MM.1S (cell line): ENCODE data around the gene PLEKHH3.

Experiments used
- DNase-seq: peaks from one replicate; pipeline ENCODE4 v3.0.0-alpha.2; 2015
- H2AFZ ChIP-seq: fragments of 300-600 bp; sonication (generic); 2 replicates; pipeline ENCODE4 v1.6.0; 2016; ENCODE audit warnings: antibody characterized with exemption, low read length
- H3F3A ChIP-seq: fragments of 300-600 bp; sonication (generic); 2 replicates; pipeline ENCODE4 v1.6.1; 2016; ENCODE audit warnings: mild to moderate bottlenecking, antibody characterized with exemption, low read length, moderate library complexity, mixed read lengths; ENCODE audit not compliant: insufficient read depth
- H3K27ac ChIP-seq: fragments of 300-600 bp; sonication (generic); 2 replicates; pipeline ENCODE4 v1.5.1; 2016; ENCODE audit warnings: mild to moderate bottlenecking, low read length
- H3K27me3 ChIP-seq: fragments of 300-600 bp; sonication (generic); replicated peaks from 2 replicates; pipeline ENCODE4 v1.6.0; 2016; ENCODE audit warnings: low read length; ENCODE audit not compliant: insufficient read depth
- H3K36me3 ChIP-seq: fragments of 300-600 bp; sonication (generic); replicated peaks from 2 replicates; pipeline ENCODE4 v1.6.1; 2016; ENCODE audit warnings: mild to moderate bottlenecking, low read length, mixed read lengths; ENCODE audit not compliant: insufficient read depth
- H3K4me1 ChIP-seq: fragments of 300-600 bp; sonication (generic); 2 replicates; pipeline ENCODE4 v1.6.1; 2016; ENCODE audit warnings: low read length, mixed read lengths
- H3K4me2 ChIP-seq: fragments of 300-600 bp; sonication (generic); 2 replicates; pipeline ENCODE4 v1.6.0; 2016; ENCODE audit warnings: low read depth, low read length
- H3K4me3 ChIP-seq: fragments of 300-600 bp; sonication (generic); 2 replicates; pipeline ENCODE4 v1.5.1; 2016; ENCODE audit warnings: low read length, mixed read lengths
- H3K79me2 ChIP-seq: fragments of 300-600 bp; sonication (generic); 2 replicates; pipeline ENCODE4 v1.6.1; 2016; ENCODE audit warnings: mixed run types, low read length, mixed read lengths
- H3K9ac ChIP-seq: fragments of 300-600 bp; sonication (generic); 2 replicates; pipeline ENCODE4 v1.6.1; 2016; ENCODE audit warnings: low read length, mixed read lengths
- H3K9me2 ChIP-seq: fragments of 300-600 bp; sonication (generic); replicated peaks from 2 replicates; pipeline ENCODE4 v1.6.1; 2016; ENCODE audit warnings: mild to moderate bottlenecking, low read length, mixed read lengths; ENCODE audit not compliant: insufficient read depth
- H3K9me3 ChIP-seq: fragments of 300-600 bp; sonication (generic); replicated peaks from 2 replicates; pipeline ENCODE4 v1.6.1; 2016; ENCODE audit warnings: mild to moderate bottlenecking, low read length, mixed read lengths; ENCODE audit not compliant: insufficient read depth
- H4K20me1 ChIP-seq: fragments of 300-600 bp; sonication (generic); 2 replicates; pipeline ENCODE4 v1.6.1; 2016; ENCODE audit warnings: mild to moderate bottlenecking, low read length, moderate library complexity, mixed read lengths; ENCODE audit not compliant: insufficient read depth
- EZH2 ChIP-seq: fragments of 300-600 bp; sonication (generic); optimal IDR thresholded peaks from 2 replicates; pipeline ENCODE3; 2017; ENCODE audit warnings: low read depth, mild to moderate bottlenecking, antibody characterized with exemption, low read length, mixed read lengths
- EZH2phosphoT487 ChIP-seq: fragments of 300-600 bp; sonication (generic); IDR thresholded peaks from 2 replicates; pipeline ENCODE4 v1.6.1; 2018; ENCODE audit warnings: antibody characterized with exemption, low read length
- TF ChIP-seq, protein P1 (sequence below): fragments of 300-600 bp; sonication (generic); IDR thresholded peaks from 2 replicates; pipeline ENCODE4 v1.5.1; 2016; ENCODE audit warnings: antibody characterized with exemption, low read length, mixed read lengths

Gene PLEKHH3

DNA sequence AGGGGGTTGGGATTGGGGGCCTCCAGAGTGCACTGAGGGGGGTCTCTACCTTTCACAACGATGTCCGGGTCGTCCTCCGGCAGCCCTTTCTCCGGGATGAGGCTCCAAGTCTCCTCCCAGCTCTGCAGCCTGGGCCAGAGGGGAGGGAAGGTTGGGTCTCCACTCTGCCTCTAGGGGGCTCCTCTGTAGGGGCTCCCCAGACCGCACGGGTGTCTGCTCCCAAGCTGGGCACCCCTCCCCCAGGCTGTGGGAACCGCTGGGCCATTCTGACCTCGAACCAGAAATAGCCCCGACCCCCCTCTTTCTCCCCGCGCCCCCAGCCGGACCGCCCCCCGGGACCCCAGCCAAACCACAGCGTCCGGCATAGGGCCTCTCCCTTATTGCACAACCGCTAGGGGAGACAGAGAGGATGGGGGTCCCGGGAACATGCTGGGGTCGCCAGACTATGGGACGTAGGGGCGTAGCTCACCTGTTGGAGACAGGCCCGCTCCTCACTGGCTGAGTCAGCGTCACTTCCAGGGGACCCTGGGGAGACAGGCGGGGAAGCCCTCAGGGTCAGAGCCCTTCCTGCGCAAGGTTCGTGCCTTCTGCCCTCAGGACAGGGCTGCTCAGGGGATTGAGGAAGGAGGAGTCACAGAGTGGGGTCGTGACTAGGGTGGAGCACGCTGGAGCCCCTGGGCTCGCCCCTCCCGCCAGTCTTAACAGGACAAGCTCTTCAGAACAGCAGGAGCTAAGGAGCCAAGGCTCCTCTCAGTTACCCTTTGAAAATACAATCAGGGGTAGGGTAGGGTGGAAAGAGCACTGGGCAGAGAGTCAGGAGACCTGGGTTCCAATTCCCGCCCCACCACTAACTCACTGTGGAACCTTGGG, 2.7 kb downstream of the PLEKHH3 start:
- Histone ChIP-seq H3K79me2 (peaks cover 78% of the 10 kb centered on the region), H3K27me3 (no peaks in the 10 kb centered on the region), H3K9me3 (no peaks in the 10 kb centered on the region), H3K4me2 (peak overlapping the region; percentile 94), H3K4me3 (peak overlapping the region; percentile 100; the same call in 1 of the 2 replicates), H3K9ac (peak overlapping the region; percentile 92; the same call in 1 of the 2 replicates), H3K9me2 (no peaks in the 10 kb centered on the region), H3F3A (peaks cover 13% of the 10 kb centered on the region), H3K4me1 (0 out of 2 replicates have a peak, but pooled peaks cover 6% of the 10 kb centered on the region), H3K36me3 (peaks cover 15% of the 10 kb centered on the region), H2AFZ (no peak overlapping the region), H4K20me1 (no peaks in the 10 kb centered on the region), H3K27ac (no peak overlapping the region)
- no peak for DNase-seq
- TF ChIP-seq, protein P1, sequence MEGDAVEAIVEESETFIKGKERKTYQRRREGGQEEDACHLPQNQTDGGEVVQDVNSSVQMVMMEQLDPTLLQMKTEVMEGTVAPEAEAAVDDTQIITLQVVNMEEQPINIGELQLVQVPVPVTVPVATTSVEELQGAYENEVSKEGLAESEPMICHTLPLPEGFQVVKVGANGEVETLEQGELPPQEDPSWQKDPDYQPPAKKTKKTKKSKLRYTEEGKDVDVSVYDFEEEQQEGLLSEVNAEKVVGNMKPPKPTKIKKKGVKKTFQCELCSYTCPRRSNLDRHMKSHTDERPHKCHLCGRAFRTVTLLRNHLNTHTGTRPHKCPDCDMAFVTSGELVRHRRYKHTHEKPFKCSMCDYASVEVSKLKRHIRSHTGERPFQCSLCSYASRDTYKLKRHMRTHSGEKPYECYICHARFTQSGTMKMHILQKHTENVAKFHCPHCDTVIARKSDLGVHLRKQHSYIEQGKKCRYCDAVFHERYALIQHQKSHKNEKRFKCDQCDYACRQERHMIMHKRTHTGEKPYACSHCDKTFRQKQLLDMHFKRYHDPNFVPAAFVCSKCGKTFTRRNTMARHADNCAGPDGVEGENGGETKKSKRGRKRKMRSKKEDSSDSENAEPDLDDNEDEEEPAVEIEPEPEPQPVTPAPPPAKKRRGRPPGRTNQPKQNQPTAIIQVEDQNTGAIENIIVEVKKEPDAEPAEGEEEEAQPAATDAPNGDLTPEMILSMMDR, result peak; percentile 27
- TF ChIP-seq EZH2phosphoT487, result no peak

DNA sequence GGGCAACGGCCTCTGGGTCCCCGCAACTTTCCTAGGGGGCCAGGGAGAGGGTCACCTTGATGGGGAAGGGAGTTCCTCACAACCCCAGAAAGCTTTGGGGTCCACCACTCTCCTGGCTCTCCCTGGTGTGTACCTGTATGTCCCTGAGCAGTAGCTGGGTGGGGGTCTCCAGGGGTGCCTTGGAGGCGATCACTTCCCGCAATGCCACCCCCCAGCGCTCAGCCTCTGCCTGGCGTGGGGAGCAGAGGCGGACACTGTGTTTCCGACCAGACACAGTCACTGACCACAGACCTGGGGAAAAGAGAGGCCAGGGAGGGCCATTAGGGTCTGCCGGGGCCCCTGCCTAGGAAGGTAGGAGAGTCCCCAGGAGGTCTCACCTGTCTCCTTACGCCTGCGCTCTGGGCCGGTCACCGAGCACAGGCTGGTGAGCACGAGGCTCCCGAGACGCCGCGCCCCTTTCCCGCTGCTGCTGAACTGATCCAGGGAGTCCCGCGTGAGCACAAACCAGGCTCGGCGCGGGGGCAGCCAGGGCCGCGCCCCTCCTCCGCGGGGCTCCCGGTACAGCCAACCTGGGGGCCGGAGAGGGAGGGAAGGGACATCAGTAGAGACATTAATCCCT, 3.4 kb downstream of the PLEKHH3 start:
- Histone ChIP-seq H3K4me1 (0 out of 2 replicates have a peak, but pooled peaks cover 6% of the 10 kb centered on the region), H4K20me1 (no peaks in the 10 kb centered on the region), H3K9me3 (no peaks in the 10 kb centered on the region), H3K79me2 (peaks cover 78% of the 10 kb centered on the region), H3K27ac (no peak overlapping the region), H3F3A (peaks cover 7% of the 10 kb centered on the region), H3K4me2 (no peak overlapping the region), H3K36me3 (peaks cover 16% of the 10 kb centered on the region), H3K9me2 (no peaks in the 10 kb centered on the region), H3K4me3 (no peak overlapping the region), H3K9ac (no peak overlapping the region), H3K27me3 (no peaks in the 10 kb centered on the region), H2AFZ (no peak overlapping the region)
- TF ChIP-seq, protein P1, result no peak
- TF ChIP-seq EZH2, result no peak
- TF ChIP-seq EZH2phosphoT487, result no peak
- DNase-seq, result no peak

DNA sequence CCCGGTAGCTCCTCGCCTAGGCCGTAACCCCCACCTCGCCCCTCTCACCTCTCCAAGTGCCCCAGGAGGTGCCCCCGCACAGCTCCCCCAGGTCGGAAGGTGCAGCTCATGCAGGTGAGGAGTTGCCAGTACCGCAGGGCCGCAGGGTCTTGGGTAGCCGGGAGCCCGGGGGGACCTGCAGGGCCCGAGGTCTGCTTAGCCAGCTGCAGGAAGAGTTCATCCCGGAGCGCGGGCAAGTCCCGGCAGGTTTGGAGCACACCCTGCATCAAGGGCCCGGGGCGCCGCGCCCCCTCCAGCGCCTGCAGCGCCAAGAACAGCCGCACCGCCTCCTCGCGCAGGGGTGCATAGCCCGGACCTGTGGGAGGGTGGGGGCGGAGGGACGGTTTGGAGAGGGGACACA, 4.8 kb downstream of the PLEKHH3 start:
- Histone ChIP-seq H3K27me3 (no peaks in the 10 kb centered on the region), H3K4me1 (0 out of 2 replicates have a peak, but pooled peaks cover 6% of the 10 kb centered on the region), H3K4me2 (no peak overlapping the region), H3K36me3 (peaks cover 16% of the 10 kb centered on the region), H3K79me2 (peaks cover 72% of the 10 kb centered on the region), H2AFZ (no peak overlapping the region), H4K20me1 (no peaks in the 10 kb centered on the region), H3K9ac (no peak overlapping the region), H3K9me2 (no peaks in the 10 kb centered on the region), H3K4me3 (no peak overlapping the region), H3K9me3 (no peaks in the 10 kb centered on the region), H3K27ac (no peak overlapping the region), H3F3A (0 out of 2 replicates have a peak, but pooled peaks cover 10% of the 10 kb centered on the region)
- DNase-seq, result no peak
- TF ChIP-seq, protein P1, result no peak
- no peak for TF ChIP-seq EZH2
- no peak for TF ChIP-seq EZH2phosphoT487
